Caki2 (cell line): ENCODE results near the gene DIS3L. TPM values are rescaled to one million over a fixed set of nuclear protein-coding genes. Genes with fewer than 3 reads are reported as not detected.
"Not testable (repeated sequence)": the region's sequence is repeated elsewhere in the genome, so short reads cannot be mapped to it uniquely, and the experiment has no call there.

Experiments
- DNase-seq: peaks from one replicate; pipeline ENCODE4 v3.0.0-alpha.2; 2015; ENCODE audit warnings: low read depth
- in situ Hi-C: cut with HindIII; loops from 2 replicates; pipeline ENCODE4 v1.10.0; 2016; ENCODE audit warnings: low sequenced_read_pairs, low pct_unique_long_range_greater_than_20kb, mixed read lengths
- total RNA-seq: library from RNA; depleted of rRNA; stranded (reverse); fragments of >200 nt; shearing (Covaris generic); gene quantifications from 2 replicates; pipeline ENCODE4 v1.2.3, GENCODE V29; 2014; ENCODE audit warnings: low replicate concordance; rRNA removed

The DIS3L gene
- total RNA-seq, 1 experiment from 2014 or later, result 32.1 TPM

- no peak for DNase-seq
- in situ Hi-C loops, result no loop called here
These were observed 69.4 kb downstream of the DIS3L start for GRCh38 chr15:66362776-66363175.

- in situ Hi-C loops, result no loop called here
- no peak for DNase-seq
These were observed 71.7 kb downstream of the DIS3L start for GRCh38 chr15:66364944-66365528.

- no peak for DNase-seq
- in situ Hi-C loops, result no loop called here
These were observed 76.6 kb downstream of the DIS3L start for GRCh38 chr15:66369773-66370651.

GRCh38 chr15:66374179-66374578 is 80.8 kb downstream of the DIS3L start:
- in situ Hi-C loops, result no loop called here
- DNase-seq, result no peak

- no peak for DNase-seq
- in situ Hi-C loops, result no loop called here
These were observed 85.6 kb downstream of the DIS3L start for GRCh38 chr15:66378814-66379430.

- in situ Hi-C loops, DNase-seq: not testable (repeated sequence)
These were observed 88.0 kb downstream of the DIS3L start for GRCh38 chr15:66381376-66381775.

Other genes starting within 250 kb of the DIS3L start
- not detected in 2 replicates for gene MEGF11, start 39.8 kb upstream of the DIS3L start, total RNA-seq
- gene TIPIN, start 63.1 kb downstream of the DIS3L start, total RNA-seq, result 14.8 and 30.0 TPM in 2 replicates
- 10.0 and 21.2 TPM in 2 replicates for gene MAP2K1, start 93.3 kb downstream of the DIS3L start, total RNA-seq
- gene SNAPC5, start 204.2 kb downstream of the DIS3L start, total RNA-seq, result 73.8 and 108 TPM in 2 replicates
- gene RPL4, start 211.3 kb downstream of the DIS3L start, total RNA-seq, result 5,634 and 5,951 TPM in 2 replicates
- gene ZWILCH, start 211.8 kb downstream of the DIS3L start, total RNA-seq, result 20.0 and 42.1 TPM in 2 replicates